C1 segment of cervical spinal cord (tissue), 14 donors: ENCODE measurements around the gene TRIM10.
"Not testable (repeated sequence)": the region's sequence is repeated elsewhere in the genome, so short reads cannot be mapped to it uniquely, and the experiment has no call there.

Experiments used
- DNase-seq, 14 donors: peaks; one replicate each; lab custom pipeline; 2025; lab: John Stamatoyannopoulos, UW

TRIM10 gene

DNA sequence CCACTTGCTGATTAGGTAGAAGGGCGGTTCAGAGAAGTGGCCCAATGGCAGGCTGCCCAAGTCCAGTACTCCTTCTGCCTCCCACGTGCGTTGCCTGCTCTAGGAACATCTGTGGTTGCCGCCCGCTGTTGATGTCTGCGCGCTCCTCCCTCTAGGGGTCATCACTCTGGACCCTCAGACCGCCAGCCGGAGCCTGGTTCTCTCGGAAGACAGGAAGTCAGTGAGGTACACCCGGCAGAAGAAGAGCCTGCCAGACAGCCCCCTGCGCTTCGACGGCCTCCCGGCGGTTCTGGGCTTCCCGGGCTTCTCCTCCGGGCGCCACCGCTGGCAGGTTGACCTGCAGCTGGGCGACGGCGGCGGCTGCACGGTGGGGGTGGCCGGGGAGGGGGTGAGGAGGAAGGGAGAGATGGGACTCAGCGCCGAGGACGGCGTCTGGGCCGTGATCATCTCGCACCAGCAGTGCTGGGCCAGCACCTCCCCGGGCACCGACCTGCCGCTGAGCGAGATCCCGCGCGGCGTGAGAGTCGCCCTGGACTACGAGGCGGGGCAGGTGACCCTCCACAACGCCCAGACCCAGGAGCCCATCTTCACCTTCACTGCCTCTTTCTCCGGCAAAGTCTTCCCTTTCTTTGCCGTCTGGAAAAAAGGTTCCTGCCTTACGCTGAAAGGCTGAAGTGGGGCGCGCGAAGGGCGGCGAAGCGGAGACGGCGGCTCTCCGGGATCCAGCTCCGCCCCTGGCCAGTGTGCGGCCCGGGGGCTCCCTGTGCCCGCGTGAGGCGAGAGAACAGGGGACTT lies 10.9 kb upstream of the TRIM10 start:
- DNase-seq = no peak

DNA sequence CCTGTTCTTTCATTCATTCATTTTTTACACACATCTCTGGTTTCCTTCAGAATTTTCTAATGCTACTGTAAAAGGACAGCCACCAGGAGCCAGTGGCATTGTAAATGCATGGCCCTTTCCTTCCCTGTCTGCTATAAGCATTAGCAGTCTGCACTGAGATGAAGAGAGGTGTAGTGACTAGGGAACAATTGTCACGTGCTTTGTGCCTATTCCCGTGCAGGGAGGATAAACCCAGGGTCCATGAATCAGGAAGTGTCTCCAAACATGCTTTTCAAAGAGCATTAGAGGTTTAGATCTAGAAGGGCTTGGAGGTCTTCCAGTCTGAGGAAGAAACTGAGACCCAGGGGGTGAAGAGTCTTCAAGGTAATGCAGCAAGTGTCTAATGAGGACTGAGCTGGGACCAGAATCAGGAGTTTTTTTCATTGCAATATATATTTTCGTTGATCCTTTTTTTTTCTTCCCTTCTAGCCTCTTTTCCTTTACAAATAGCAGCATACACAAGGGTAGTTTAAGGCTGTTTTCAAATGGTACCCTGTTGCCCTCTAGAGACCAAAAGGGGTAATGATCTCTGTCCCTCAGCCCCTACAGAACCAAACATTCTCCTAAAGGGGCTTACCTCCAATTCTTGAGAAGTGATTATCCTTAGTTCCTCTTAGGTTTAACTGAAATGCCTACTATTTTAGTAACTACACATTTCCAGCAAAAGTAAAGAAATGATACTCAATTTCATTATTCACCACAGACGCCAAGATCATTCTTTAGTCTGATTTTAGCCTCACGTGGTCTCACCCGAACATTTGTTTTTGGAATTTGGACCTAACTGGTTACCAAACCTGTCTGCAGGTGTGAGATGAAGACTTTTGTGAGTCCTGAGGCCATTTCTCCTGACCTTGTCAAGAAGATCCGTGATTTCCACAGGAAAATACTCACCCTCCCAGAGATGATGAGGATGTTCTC lies 8.9 kb upstream of the TRIM10 start:
- DNase-seq = no peak

DNA sequence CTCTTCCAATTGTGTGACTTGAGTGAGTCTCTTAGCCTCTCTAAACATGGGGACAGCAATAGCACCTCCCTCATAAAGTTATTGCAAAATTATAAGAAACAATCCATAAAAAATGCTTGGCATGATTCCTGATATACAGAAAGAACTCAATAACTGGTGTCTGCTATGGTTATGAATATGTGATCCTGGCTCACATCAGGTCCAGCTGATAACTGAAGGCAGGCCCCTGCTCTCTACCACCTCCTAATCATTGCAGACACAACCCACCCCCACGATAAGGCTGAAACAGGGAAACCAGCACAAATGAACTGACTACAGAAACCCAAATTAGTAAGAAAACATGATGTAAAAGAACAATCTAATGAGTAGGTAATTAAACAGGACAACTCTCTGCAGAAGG lies 7.7 kb upstream of the TRIM10 start:
- DNase-seq = no peak

DNA sequence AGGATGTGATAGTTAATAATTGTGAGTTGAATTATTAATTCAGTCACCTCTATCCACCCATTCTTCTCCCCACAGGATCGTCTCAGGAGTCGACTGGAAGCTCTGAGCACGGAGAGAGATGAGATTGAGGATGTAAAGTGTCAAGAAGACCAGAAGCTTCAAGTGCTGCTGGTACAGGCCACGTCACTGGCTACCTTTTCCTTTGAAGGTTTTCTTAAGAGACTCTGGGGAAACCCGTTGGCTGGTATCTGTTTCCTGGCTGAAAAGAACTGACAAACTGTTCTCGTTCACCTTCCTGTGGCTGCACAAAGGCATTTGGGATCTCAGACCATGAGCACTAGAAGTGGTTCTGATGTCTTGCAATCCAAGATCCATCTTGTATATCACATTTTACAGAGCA lies 6.1 kb upstream of the TRIM10 start:
- DNase-seq = no peak

DNA sequence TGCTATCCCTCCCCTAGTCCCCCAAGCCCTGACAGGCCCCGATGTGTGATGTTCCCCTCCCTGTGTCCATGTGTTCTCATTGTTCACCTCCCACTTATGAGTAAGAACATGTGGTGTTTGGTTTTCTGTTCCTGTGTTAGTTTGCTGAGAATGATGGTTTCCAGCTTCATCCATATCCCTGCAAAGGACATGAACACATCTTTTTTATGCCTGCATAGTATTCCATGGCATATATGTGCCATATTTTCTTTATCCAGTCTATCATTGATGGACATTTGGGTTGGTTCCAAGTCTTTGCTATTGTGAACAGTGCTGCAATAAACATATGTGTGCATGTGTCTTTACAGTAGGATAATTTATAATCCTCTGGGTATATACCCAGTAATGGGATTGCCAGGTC lies 4.2 kb upstream of the TRIM10 start:
- DNase-seq = not testable (repeated sequence)

DNA sequence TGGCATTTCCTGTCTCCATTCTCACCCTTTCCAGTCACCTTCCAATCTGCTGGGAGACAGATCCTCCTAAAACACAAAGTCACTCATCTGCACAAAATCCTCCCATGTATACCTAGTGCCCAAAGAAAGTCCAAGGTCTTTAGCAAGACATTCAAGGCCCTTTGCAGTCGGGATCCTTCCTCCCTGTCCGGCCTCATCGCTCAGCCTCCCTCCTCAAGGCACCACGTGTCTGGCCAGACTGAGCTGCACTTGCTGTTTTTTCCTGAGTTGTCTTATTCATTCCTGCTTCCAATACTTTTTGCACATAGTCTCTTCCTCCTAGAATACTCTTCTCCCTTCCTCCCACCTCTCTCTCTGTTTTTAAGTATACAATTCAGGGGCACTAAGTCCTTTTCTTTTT lies 3.7 kb upstream of the TRIM10 start:
- DNase-seq = no peak

DNA sequence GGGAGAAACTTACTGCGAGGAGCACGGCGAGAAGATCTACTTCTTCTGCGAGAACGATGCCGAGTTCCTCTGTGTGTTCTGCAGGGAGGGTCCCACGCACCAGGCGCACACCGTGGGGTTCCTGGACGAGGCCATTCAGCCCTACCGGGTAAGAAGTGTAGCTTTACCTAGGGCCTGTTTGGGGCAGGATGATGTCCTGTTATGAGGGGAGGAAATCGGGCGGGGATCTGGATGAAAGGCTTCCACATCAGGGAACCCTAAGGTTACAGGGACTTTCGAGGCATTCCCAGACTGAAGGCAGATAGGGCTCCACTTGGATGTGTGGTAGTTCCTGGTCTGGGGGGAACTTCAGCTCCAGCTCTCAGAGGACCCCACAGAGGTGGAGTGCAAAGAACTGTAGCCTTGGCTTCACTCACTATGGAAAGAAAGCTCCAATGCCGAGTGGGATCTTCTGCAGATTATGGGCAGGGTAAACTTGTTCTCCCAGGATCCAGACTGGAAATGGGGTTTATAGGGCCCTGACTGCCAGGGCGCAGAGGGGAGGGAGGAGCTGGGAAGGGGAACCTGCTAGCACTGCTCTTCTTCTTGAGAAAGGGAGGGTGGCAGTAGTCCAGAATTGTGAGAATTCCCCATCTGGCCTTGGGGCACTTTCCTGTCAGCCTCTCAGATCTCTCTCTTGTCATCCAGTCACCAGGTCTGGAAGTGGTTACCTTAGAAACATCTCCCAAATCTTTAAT lies 3.1 kb upstream of the TRIM10 start:
- DNase-seq = no peak

DNA sequence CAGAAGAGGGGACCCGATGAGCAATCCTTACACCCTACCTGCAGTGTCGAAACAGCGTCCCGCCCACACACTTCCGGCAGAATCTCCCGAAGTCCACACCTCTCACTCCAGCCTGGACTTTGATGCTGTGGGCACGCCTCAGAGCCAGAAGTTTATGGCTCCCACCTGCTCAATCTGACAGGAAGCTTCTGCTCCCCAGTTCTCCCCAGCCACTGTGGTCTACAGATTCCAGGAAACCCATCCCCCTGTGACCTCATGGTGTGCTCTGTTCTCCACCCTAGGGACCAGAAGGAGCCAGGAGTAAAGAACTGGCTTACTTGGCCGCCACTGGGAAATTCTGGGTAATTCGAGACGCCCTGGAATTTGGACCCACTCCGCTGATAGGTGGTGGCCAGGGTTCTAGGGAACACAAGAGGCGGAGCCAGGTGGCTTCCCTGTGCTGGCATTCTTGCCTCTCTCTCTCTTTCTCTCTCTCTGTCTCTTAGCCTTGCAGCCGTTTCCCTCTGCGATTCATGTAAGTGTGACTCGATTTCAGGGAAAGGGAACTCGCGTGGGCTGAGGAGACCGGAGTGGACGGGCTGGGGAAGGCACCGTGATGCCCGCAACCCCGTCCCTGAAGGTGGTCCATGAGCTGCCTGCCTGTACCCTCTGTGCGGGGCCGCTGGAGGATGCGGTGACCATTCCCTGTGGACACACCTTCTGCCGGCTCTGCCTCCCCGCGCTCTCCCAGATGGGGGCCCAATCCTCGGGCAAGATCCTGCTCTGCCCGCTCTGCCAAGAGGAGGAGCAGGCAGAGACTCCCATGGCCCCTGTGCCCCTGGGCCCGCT lies 2.3 kb upstream of the TRIM10 start, which contains the start of gene TRIM15:
TRIM15 (plus strand) TSS at position 457 of the 828 bp plus-strand sequence; CDS start at position 596, 139 bp downstream.
- no peak for DNase-seq

DNA sequence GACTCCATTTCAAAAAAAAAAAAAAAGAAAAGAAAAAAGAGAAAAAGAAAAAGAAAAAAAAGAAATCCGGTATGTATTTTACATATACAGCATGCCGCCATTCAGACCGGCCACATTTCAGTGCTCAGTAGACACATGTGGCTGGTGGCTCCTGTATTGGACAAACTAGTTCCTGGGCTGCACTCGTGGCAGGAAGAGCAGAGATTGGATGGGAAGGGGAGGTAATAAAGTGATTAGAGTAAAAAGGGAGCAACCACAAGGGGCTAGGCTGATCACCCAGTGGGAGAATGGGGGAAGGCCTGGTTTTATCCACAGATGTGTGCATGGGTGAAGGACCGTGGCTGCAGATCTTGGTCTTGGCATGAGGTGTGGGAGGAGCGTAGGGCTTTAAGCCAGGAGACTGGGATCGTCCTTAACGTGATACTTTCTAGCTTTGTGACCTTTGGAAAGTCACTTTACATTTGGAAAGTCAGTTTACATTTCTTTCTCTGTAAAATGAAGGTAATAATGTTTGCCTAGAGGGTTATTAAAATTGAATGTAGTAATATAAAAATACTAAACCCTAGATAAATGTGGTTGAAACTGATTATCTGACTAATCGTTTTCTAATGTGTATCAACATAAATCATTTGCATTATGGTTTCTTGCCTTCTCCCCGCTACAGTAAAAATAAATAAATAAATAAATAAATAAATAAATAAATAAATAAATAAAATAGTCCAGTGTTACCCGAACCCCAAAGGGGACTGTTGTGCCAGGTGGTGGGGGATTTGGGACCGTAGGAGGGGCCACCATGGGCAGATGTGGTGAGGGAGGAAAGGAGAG lies 1.5 kb upstream of the TRIM10 start:
- no peak for DNase-seq

DNA sequence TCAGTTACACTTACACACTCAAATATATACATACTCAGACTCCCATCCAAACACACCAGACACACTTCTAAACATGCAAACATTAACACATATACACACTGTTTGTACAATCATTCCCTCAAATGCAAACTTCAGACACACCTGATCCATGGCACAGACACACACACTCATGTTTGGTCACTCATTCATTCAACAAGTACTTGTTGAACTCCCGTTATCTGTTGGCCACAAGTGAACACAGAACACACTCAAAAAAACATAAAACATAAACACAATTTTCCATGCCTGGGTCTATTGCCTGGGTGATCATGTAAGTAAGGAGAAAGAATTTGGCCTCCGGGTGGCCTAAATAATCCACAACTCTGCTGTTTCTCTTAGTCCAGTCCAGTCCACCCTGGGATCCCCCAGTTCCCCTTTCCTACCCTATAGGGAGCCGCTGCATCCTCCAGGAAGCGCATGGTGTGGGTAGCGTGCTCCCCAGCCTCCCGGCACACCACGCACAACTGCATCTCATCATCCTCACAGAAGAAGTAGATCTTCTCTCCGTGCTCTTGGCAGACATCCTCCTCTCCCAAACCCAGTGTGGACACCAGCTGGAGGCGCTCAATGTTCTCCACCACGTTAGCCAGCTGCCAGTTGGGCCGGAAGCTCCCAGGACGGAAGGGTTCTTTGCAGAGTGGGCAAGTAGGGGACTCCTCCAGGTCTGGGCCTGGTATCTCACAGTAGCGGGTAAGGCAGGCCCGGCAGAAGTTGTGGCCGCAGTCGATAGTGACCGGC lies 815 bp downstream of the TRIM10 start:
- DNase-seq = no peak

DNA sequence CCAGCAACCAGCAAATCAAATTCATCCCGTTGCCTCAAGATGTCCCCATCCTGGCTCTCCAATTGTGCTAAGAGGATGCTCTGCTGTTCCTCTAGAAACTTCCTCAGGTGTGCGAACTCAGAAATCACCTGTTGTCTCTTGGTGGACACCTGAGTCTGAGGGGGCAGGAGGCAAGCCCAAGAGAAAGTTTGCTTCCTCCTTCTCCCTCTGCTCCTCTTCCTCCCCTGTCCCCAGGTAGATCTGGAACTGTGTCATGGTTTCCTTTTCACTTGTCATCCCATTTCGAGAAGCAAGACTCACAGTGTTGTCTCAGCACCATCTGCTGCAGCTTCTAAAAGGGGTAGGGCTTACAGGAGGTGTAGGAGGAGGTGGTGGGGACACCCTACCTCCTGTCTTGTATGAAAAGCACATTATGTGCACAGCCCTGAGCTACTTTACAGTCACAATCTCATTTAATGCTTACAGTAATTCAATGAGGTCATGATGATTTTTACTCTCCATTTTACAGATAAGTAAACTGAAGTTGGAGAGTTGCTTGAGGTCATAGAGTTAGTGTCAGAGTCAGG lies 2.5 kb downstream of the TRIM10 start:
- no peak for DNase-seq

DNA sequence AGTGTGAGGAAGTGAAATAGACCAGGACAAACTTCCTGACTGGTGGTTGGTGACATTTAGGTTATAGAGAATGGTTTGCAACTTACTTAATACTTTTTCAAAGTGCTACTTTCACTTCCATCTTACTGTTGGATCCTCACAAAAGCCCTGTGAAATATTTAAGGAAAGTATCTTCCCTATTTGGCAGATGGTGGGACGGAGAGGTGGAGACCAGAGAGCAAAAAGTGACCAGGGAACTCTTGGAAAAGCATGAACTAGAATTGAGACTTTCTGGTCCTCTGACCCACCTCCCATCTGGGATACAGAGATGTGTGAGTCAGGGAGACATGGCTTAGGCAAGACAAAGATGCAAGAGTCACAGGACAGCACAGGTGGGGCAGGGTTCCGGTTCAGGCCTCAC lies 3.0 kb downstream of the TRIM10 start:
- DNase-seq = no peak

DNA sequence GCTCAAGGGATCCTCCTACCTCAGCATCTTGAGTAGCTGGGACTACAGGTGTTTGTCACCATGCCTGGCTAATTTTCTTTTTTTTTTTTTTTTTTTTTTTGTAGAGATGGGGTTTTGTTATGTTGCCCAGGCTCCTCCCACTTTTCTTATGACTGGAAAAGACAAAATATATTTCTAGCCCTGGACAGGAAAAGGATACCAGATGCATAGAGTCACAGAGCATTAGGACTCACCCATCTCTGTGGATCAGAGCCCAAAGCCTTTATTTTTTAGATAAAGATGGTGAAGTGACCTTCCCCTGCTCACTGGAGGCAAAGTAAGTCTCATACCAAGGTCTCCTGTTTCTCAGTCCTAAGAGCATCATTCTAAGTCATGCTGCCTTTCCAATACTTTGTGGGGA lies 3.4 kb downstream of the TRIM10 start:
- DNase-seq = no peak

DNA sequence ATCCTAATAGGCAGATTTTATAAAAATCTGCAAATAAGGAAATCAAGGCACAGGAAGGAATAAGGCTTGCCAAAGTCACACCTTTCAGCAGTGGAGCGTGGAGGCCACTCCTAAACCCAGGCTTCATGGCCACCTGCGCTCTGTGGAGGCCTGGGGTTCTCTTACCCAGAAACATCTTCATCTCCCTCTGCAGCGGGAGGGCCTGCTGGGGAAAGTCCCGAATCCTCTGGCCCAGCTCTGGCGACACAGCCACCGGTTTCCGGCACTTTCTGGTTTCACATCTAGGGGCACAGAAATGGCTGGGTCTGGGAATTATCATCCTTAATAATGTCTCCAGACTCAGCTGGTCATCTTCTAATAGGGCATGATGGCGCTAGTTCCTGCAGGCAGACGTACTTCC lies 4.2 kb downstream of the TRIM10 start:
- DNase-seq = no peak

DNA sequence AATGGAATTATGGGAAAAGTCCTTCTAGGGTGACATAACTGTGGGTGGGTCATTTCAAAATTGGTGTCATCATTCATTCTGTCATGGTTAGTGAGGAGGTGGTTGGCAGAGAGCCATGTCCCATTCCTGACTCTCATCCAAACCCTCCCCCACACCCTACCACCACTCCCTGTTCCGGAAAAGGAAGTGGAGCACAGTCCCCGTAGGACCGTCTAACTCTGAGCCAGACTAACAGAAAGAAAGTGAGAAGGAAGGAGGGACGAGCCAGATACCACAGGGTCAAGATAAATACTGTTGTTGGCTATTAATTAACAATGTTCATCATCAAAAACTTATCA lies 4.8 kb downstream of the TRIM10 start:
- no peak for DNase-seq

DNA sequence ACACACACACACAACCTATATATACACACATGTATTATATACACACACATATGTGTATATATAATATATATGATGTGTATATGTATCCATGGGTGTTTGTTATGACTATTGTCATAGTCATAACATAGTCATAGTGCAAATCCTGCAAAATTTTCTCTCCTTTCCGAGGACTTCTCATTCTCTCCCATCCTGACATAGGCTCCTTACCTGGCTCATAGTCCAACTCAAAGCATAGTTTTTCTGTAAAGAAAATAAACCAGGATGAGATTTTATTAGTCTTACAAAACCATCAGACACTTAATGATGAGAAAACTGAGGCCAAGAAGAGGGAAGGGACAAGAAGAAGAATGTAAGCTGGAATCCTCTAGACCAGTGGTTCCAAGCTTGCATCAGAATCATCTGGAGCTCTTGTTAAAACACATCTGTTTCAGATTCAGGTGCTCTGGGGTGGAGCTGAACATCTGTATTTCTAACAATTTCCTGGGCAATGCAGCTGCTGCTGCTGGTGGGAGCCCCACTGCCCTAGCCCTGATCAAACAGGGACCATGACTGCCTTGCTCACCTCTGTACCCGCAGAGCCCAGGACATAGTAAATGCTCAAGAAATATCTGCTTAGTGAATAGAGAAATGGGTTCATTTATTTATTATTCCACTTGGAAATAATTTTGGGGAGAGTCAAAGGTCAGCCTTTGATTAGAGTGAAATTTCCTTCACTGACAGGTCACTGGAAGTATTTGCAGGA lies 5.3 kb downstream of the TRIM10 start:
- DNase-seq = no peak

DNA sequence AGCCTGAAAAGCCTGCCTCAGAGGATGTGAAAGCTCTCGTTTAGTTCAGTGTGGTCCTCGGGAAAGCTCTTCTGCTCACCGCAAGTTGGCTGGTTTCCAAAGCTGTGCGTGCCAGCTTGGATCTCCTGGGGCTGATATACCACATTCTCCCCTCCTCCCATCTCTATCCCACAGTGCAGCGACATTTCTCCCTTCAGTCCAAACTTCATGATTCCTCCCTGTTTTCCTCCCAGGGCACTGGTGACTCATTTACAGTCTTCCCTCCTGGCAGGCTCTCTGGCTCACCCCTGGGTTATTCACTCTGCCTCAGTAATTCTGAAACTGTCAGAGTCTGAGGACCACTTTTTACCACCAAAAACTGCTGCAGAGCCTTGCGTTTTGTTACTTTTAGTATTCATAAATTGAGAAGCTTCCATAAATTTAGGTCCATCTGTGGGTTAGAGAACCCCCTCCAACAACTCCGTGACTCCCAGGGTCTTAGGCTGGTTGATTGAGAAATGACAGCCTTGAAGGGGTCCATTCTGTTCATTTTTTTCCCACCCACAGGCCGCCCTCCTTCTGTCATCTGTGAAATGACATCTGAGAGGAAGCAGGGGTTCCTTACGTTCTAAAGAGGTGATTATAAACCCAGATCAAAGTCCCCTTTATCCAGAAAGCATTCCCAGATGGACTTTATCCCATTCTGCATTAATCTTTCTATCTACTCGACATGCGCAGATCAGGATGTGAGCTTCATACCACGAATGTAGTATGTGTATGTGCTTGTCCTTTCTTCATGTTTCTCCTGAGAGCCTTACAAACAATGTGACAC lies 6.1 kb downstream of the TRIM10 start:
- DNase-seq = no peak

DNA sequence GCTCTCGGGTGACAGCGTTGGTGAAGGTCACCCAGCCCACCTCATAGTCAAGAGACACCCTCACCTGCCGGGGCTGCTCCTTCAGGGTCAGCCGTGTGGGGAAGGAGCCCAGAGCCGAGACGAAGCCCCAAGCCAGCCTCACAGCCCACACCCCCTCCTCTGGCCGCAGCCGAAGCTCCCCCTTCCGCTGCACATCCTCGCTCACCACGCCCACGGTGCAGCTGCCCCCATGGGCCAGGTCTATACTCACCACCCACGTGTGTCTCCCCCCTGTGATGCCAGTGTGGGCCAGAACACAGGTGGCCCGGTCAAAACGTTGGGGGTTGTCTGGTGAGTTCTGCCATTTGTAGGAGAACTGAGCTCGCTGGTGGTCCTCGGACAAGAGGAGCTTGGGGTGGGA lies 7.0 kb downstream of the TRIM10 start:
- DNase-seq = no peak
